Endothelial cell of umbilical vein (primary cell): ENCODE measurements around the gene TFF3. TPM values are rescaled to one million over a fixed set of nuclear protein-coding genes. Genes with fewer than 3 reads are reported as not detected.

Experiments used
- BruUV-seq: library from RNA; stranded (reverse); fragments of 400-500 nt; replicated peaks from 2 replicates; lab custom pipeline; 2021; lab: Mats Ljungman, UMichigan
- CTCF ChIA-PET: fragments of 300-600, 350-600 bp; sonication (Branson Sonifier 250); formaldehyde crosslinking; loops from one replicate; lab custom pipeline; 2021; ENCODE audit warnings: antibody characterized with exemption, inconsistent platforms; lab: Charles Lee
- POLR2A ChIA-PET: fragments of 300-600, 350-600 bp; sonication (Branson Sonifier 250); formaldehyde crosslinking; loops from one replicate; lab custom pipeline; 2021; ENCODE audit warnings: antibody characterized with exemption, inconsistent platforms; lab: Charles Lee
- DNase-seq: peaks from one replicate; pipeline ENCODE4 v3.0.0-alpha.2; 2011; ENCODE audit warnings: low read depth, low spot score
- FAIRE-seq: peaks from 2 replicates; lab custom pipeline; 2011; peaks lifted over from hg19 to GRCh38; lab: Jason Lieb, UNC
- H2AFZ ChIP-seq: 2 replicates; pipeline ENCODE4 v1.6.0; 2012; ENCODE audit warnings: low read depth, low read length, control low read depth, inconsistent platforms
- H3K27ac ChIP-seq: 2 replicates; pipeline ENCODE4 v1.5.1; 2011; ENCODE audit warnings: low read depth, mild to moderate bottlenecking, control low read depth, low read length, moderate library complexity; ENCODE audit not compliant: insufficient read depth
- H3K27me3 ChIP-seq, 2 experiments: 2 replicates each; pipeline versions ENCODE4 v1.6.0 to v1.6.1; 2011; ENCODE audit warnings: low read length in 2 of 2, mixed read lengths in 1 of 2; ENCODE audit not compliant: control insufficient read depth in 2 of 2, insufficient read depth in 2 of 2
- H3K36me3 ChIP-seq, 2 experiments: 2 replicates in 1 of 2; 3 replicates in 1 of 2; pipeline ENCODE4 v1.5.1; 2011; ENCODE audit warnings: low read length in 2 of 2, mild to moderate bottlenecking in 1 of 2, moderate library complexity in 1 of 2; ENCODE audit not compliant: control insufficient read depth in 2 of 2, insufficient read depth in 2 of 2; ENCODE audit errors: extremely low read depth in 1 of 2
- H3K4me1 ChIP-seq: 3 replicates; pipeline ENCODE4 v1.5.1; 2011; ENCODE audit warnings: mild to moderate bottlenecking, low read length; ENCODE audit not compliant: control insufficient read depth, insufficient read depth; ENCODE audit errors: extremely low read depth
- H3K4me2 ChIP-seq: 2 replicates; pipeline ENCODE4 v1.6.1; 2011; ENCODE audit warnings: low read length, control low read depth, mixed read lengths; ENCODE audit not compliant: insufficient read depth
- H3K4me3 ChIP-seq, 3 experiments: fragments of 200-600 bp in 1 of 3; sonication (generic), shearing (Covaris generic) in 1 of 3; replicated peaks in 1 of 3; 2 replicates each; pipeline ENCODE4 v1.5.1; 2011 to 2016; ENCODE audit warnings: control low read depth in 3 of 3, low read length in 3 of 3, mild to moderate bottlenecking in 2 of 3, inconsistent platforms in 1 of 3, low read depth in 1 of 3, moderate library complexity in 1 of 3; ENCODE audit not compliant: insufficient read depth in 1 of 3
- H3K79me2 ChIP-seq: 2 replicates; pipeline ENCODE4 v1.6.0; 2012; ENCODE audit warnings: low read length, inconsistent platforms; ENCODE audit not compliant: control insufficient read depth, insufficient read depth
- H3K9ac ChIP-seq: replicated peaks from 2 replicates; pipeline ENCODE3; 2011; ENCODE audit warnings: low read length, control low read depth; ENCODE audit not compliant: insufficient read depth; ENCODE audit errors: extremely low read depth
- H3K9me1 ChIP-seq: replicated peaks from 3 replicates; pipeline ENCODE4 v1.6.0; 2011; ENCODE audit warnings: mild to moderate bottlenecking, low read length; ENCODE audit not compliant: control insufficient read depth, insufficient read depth; ENCODE audit errors: extremely low read depth
- H3K9me3 ChIP-seq: replicated peaks from 2 replicates; pipeline ENCODE4 v1.5.1; 2012; ENCODE audit warnings: low read length, inconsistent platforms; ENCODE audit not compliant: control insufficient read depth, insufficient read depth
- H4K20me1 ChIP-seq: replicated peaks from 2 replicates; pipeline ENCODE3; 2011; ENCODE audit warnings: mild to moderate bottlenecking, low read length; ENCODE audit not compliant: control insufficient read depth, insufficient read depth; ENCODE audit errors: extremely low read depth
- EZH2 ChIP-seq: IDR thresholded peaks from 2 replicates; pipeline ENCODE4 v1.6.1; 2012; ENCODE audit warnings: borderline replicate concordance, low read depth, mild to moderate bottlenecking, moderate library complexity, low read length, inconsistent platforms; ENCODE audit not compliant: severe bottlenecking
- FOS ChIP-seq: IDR thresholded peaks from 2 replicates; pipeline ENCODE4 v1.6.1; 2011; ENCODE audit warnings: mild to moderate bottlenecking, low read length, moderate library complexity, borderline replicate concordance; ENCODE audit not compliant: insufficient read depth
- GATA2 ChIP-seq: IDR thresholded peaks from 2 replicates; pipeline ENCODE4 v1.7.0; 2011; ENCODE audit warnings: low read depth, mild to moderate bottlenecking, moderate library complexity, mixed read lengths, low read length; ENCODE audit not compliant: insufficient read length, insufficient read depth
- JUN ChIP-seq: IDR thresholded peaks from 2 replicates; pipeline ENCODE4 v1.6.1; 2011; ENCODE audit warnings: borderline replicate concordance, low read depth; ENCODE audit not compliant: insufficient read length, insufficient read depth
- MYC ChIP-seq: IDR thresholded peaks from one replicate; pipeline ENCODE4 v1.6.1; 2011; ENCODE audit warnings: mild to moderate bottlenecking, low read depth, low read length
- POLR2A ChIP-seq: IDR thresholded peaks from 2 replicates; pipeline ENCODE4 v1.6.1; 2012; ENCODE audit warnings: low read depth, mild to moderate bottlenecking, control low read depth, low read length
- POLR2AphosphoS5 ChIP-seq: IDR thresholded peaks from 2 replicates; pipeline ENCODE4 v1.6.1; 2012; ENCODE audit warnings: low read depth, mild to moderate bottlenecking, control low read depth, low read length, moderate library complexity; ENCODE audit not compliant: insufficient read depth
- dilution Hi-C: fragments of 300-500 bp; cut with MboI; formaldehyde crosslinking; loops from one replicate; pipeline ENCODE4 v1.15.0; 2019; ENCODE audit warnings: low sequenced_read_pairs; ENCODE audit not compliant: extremely low pct_ligation_motif_present
- intact Hi-C: fragments of 100-400 bp; cut with micrococcal nuclease; formaldehyde crosslinking; loops from one replicate; pipeline ENCODE4 v1.10.0; 2022
- polyA plus RNA-seq, 4 experiments: library from polyadenylated mRNA; depleted of rRNA in 3 of 4; stranded (reverse) in 3 of 4; unstranded in 1 of 4; fragments of >200 nt; gene quantifications; 2 replicates each; pipeline versions ENCODE4 v1.2.1 to v1.2.3, GENCODE V29; 2011 to 2012; ENCODE audit warnings: missing spikeins in 1 of 4
- total RNA-seq: library from RNA; stranded (reverse); gene quantifications from 2 replicates; pipeline ENCODE4 v1.2.3, GENCODE V29; 2021
- TF ChIP-seq, protein P1 (sequence below), 2 donors: IDR thresholded peaks; 1 replicate in 1 of 2; 2 replicates in 1 of 2; pipeline ENCODE4 v1.5.1; 2011; ENCODE audit warnings: low read length in 2 of 2, mild to moderate bottlenecking in 2 of 2, moderate library complexity in 2 of 2, control low read depth in 1 of 2, inconsistent platforms in 1 of 2, low read depth in 1 of 2; ENCODE audit not compliant: insufficient read depth in 1 of 2; ENCODE audit errors: extremely low read depth in 1 of 2
- TF ChIP-seq, protein P2 (sequence below): IDR thresholded peaks from 2 replicates; pipeline ENCODE4 v1.6.1; 2011; ENCODE audit not compliant: insufficient read depth, insufficient read length

TFF3 gene
- total and polyA plus RNA-seq, 2 donors (not counting 3 experiments of a cell fraction or from before 2014, with no cell fraction given): 0.93 to 1.8 TPM

DNA sequence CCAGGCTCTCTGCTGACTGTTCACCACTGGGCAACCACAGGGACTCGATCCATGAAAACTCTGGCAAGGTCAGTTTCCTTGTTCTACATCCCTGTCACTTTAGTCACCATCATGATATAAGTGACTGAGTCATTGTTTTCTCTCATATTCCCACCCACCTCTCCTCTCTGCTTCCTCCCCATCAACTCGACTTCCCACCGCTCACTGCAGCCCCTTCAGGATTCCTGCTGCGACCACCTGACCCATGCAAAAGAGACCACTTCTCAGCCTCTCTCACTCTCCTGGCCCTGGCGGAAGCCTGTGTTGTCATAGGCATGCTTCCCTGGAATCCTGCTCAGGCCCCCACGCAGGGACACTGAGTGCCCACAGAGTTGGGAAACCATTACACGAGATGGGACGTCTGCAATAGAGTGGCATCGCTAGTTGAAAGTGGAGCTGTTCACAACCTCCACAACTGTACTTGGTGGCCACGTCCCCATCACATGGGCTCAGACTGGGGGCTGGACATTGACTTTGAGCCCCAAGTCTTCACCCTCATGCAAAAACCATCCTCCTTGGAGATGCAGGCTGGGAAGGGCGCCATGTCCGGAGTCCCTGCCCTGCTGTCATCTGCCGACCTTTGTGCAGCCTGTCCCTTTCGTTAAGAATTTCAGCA lies 37.4 kb upstream of the TFF3 start:
- BruUV-seq: no TSS peak
- ChIA-PET POLR2A (no interaction called here), CTCF (no interaction called here)
- no peak overlapping the region for H2AFZ ChIP-seq
- FAIRE-seq: no peak
- no peak overlapping the region for H3K4me3 ChIP-seq
- H4K20me1 ChIP-seq: no peaks in the 10 kb centered on the region
- DNase-seq: no peak
- no peaks in the 10 kb centered on the region for H3K9me3 ChIP-seq
- H3K4me1 ChIP-seq: no peaks in the 10 kb centered on the region
- no peaks in the 10 kb centered on the region for H3K36me3 ChIP-seq
- no peak overlapping the region for H3K4me2 ChIP-seq
- TF ChIP-seq GATA2 (no peak), FOS (no peak), MYC (no peak), EZH2 (no peak), POLR2AphosphoS5 (no peak), JUN (no peak), POLR2A (no peak)
- TF ChIP-seq, protein P1, sequence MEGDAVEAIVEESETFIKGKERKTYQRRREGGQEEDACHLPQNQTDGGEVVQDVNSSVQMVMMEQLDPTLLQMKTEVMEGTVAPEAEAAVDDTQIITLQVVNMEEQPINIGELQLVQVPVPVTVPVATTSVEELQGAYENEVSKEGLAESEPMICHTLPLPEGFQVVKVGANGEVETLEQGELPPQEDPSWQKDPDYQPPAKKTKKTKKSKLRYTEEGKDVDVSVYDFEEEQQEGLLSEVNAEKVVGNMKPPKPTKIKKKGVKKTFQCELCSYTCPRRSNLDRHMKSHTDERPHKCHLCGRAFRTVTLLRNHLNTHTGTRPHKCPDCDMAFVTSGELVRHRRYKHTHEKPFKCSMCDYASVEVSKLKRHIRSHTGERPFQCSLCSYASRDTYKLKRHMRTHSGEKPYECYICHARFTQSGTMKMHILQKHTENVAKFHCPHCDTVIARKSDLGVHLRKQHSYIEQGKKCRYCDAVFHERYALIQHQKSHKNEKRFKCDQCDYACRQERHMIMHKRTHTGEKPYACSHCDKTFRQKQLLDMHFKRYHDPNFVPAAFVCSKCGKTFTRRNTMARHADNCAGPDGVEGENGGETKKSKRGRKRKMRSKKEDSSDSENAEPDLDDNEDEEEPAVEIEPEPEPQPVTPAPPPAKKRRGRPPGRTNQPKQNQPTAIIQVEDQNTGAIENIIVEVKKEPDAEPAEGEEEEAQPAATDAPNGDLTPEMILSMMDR (IDR thresholded peaks at IDR 0.05; ENCODE audit: extremely low read depth in 1 of 2, insufficient read depth in 1 of 2, low read depth in 1 of 2, low read length in 2 of 2): no peak
- TF ChIP-seq, protein P2, sequence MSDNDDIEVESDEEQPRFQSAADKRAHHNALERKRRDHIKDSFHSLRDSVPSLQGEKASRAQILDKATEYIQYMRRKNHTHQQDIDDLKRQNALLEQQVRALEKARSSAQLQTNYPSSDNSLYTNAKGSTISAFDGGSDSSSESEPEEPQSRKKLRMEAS: no peak
- no peak overlapping the region for H3K9ac ChIP-seq
- no peaks in the 10 kb centered on the region for H3K27me3 ChIP-seq
- no peak overlapping the region for H3K27ac ChIP-seq
- H3K9me1 ChIP-seq: no peaks in the 10 kb centered on the region
- dilution Hi-C loops: no loop called here
- no peaks in the 10 kb centered on the region for H3K79me2 ChIP-seq
- intact Hi-C loops: no loop called here
